Measurements from ENCODE around the gene CNOT8.

DNA sequence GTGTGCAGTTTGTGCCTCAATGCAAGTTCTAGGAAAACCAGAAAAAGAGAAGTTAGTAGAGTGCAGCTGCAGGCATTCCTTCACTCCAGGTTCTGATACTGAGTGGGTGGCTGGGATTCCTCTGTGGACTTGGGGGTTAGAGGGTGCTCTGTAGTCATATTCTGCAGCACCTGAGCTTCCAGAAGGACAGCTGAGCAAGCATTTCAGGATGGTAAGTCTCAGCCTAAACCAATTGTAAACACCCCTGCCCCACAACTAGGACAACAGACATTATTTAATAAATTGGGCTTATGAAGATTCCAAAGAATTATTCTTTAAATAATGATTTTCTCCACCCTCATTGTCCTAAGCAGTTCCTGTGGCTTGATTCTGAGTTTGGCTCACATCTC is 17.2 kb upstream of the CNOT8 start:
- TF ChIP-seq EZH2 (IDR thresholded peaks at IDR 0.05; ENCODE audit: insufficient read depth, low read length) = no peak
- TF ChIP-seq, protein P1, sequence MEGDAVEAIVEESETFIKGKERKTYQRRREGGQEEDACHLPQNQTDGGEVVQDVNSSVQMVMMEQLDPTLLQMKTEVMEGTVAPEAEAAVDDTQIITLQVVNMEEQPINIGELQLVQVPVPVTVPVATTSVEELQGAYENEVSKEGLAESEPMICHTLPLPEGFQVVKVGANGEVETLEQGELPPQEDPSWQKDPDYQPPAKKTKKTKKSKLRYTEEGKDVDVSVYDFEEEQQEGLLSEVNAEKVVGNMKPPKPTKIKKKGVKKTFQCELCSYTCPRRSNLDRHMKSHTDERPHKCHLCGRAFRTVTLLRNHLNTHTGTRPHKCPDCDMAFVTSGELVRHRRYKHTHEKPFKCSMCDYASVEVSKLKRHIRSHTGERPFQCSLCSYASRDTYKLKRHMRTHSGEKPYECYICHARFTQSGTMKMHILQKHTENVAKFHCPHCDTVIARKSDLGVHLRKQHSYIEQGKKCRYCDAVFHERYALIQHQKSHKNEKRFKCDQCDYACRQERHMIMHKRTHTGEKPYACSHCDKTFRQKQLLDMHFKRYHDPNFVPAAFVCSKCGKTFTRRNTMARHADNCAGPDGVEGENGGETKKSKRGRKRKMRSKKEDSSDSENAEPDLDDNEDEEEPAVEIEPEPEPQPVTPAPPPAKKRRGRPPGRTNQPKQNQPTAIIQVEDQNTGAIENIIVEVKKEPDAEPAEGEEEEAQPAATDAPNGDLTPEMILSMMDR (IDR thresholded peaks at IDR 0.05; ENCODE audit: insufficient read depth, low read depth, low read length) = no peak
